HAP-1 (cell line): Measurements from ENCODE around the gene PTPRN2.

Source experiments
- DNase-seq, 2 experiments: peaks; one replicate each; pipeline ENCODE4 v3.0.0-alpha.2; 2016 to 2020; ENCODE audit warnings: low spot score in 2 of 2
- H3K27me3 ChIP-seq: fragments of 250-450 bp; sonication (Bioruptor Pico); 2 replicates; pipeline ENCODE4 v1.5.1; 2020; ENCODE audit warnings: low read depth, mild to moderate bottlenecking, moderate library complexity
- H3K36me3 ChIP-seq: fragments of 250-450 bp; sonication (Bioruptor Pico); replicated peaks from 2 replicates; pipeline ENCODE4 v1.5.1; 2020; ENCODE audit warnings: mild to moderate bottlenecking
- H3K4me1 ChIP-seq: fragments of 250-450 bp; sonication (Bioruptor Pico); 2 replicates; pipeline ENCODE4 v1.5.1; 2020; ENCODE audit warnings: mild to moderate bottlenecking
- H3K4me3 ChIP-seq: fragments of 250-450 bp; sonication (Bioruptor Pico); 2 replicates; pipeline ENCODE4 v1.5.1; 2020; ENCODE audit warnings: mild to moderate bottlenecking, moderate library complexity
- H3K9me3 ChIP-seq: fragments of 250-450 bp; sonication (Bioruptor Pico); 2 replicates; pipeline ENCODE4 v1.5.1; 2020; ENCODE audit warnings: mild to moderate bottlenecking, moderate library complexity
- in situ Hi-C: fragments of 300-500 bp; cut with MboI; formaldehyde crosslinking; loops from 3 replicates; pipeline ENCODE4 v1.14.3; 2020; ENCODE audit warnings: low sequenced_read_pairs, inconsistent platforms, mixed read lengths

PTPRN2 gene

DNA sequence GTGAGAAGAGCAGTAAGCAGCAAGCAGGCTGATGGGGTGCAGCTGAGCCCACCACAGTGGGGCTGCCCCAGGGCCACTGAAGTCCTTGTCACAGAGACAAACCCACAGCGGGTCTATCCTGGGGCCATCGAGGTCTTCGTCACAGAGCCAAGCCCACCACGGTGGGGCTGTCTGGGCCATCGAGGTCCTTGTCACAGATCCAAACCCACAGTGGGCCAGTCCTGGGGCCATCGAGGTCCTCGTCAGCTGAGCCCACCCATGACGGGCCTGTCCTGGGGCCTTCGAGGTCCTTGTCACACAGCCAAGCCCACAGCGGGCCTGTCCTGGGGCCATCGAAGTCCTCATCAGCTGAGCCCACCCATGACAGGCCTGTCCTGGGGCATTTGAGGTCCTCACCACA, 700.9 kb downstream of the PTPRN2 start:
- H3K27me3 ChIP-seq = no peaks in the 10 kb centered on the region
- H3K4me1 ChIP-seq = no peaks in the 10 kb centered on the region
- in situ Hi-C loops = no loop called here

GRCh38 chr7:157886266-157886665, 701.4 kb downstream of the PTPRN2 start:
- in situ Hi-C loops = no loop called here
- Histone ChIP-seq H3K4me3 (no peak overlapping the region), H3K4me1 (no peaks in the 10 kb centered on the region), H3K9me3 (no peaks in the 10 kb centered on the region), H3K36me3 (no peaks in the 10 kb centered on the region), H3K27me3 (no peaks in the 10 kb centered on the region)
- DNase-seq = no peak

More for the DNA sequence above, 700.9 kb downstream of the PTPRN2 start:
- no peaks in the 10 kb centered on the region for H3K9me3 ChIP-seq
- DNase-seq = no peak
- no peaks in the 10 kb centered on the region for H3K36me3 ChIP-seq
- H3K4me3 ChIP-seq = no peak overlapping the region

- Histone ChIP-seq H3K27me3 (no peaks in the 10 kb centered on the region), H3K4me3 (no peak overlapping the region), H3K36me3 (no peaks in the 10 kb centered on the region), H3K9me3 (no peaks in the 10 kb centered on the region), H3K4me1 (no peaks in the 10 kb centered on the region)
- no peak for DNase-seq
- in situ Hi-C loops = no loop called here
Measured at GRCh38 chr7:157885140-157885539, 702.5 kb downstream of the PTPRN2 start.

DNA sequence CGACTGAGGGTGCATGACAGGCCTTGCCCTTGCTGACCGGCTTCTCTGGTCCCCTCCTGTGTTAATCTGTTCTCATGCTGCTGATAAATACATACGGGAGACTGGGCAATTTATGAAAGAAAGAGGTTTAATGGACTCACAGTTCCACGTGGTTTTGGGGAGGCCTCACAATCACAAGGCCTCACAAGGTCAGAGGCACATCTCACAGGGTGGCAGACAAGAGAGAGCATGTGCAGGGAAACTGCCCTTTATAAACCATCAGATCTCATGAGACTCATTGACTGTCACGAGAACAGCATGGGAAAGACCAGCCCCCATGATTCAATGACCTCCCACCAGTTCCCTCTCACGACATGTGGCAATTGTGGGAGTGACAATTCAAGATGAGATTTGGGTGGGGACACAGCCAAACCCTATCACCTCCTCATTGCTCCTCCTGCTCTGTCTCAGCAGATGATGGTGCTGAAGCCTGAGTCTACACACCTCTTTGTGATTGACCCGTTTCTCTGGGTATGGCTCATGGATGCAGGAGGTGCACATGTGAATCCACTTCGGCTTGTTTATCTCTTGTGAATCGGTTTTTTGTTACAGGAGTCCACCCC, 703.1 kb downstream of the PTPRN2 start:
- in situ Hi-C loops = no loop called here
- DNase-seq = no peak
- Histone ChIP-seq H3K27me3 (no peaks in the 10 kb centered on the region), H3K4me3 (no peak overlapping the region), H3K36me3 (no peaks in the 10 kb centered on the region), H3K4me1 (no peaks in the 10 kb centered on the region), H3K9me3 (no peaks in the 10 kb centered on the region)

GRCh38 chr7:157881048-157881771, 706.4 kb downstream of the PTPRN2 start:
- H3K4me3 ChIP-seq = no peak overlapping the region
- in situ Hi-C loops = no loop called here
- H3K27me3 ChIP-seq = no peaks in the 10 kb centered on the region
- no peak for DNase-seq
- no peaks in the 10 kb centered on the region for H3K9me3 ChIP-seq
- no peaks in the 10 kb centered on the region for H3K4me1 ChIP-seq
- no peaks in the 10 kb centered on the region for H3K36me3 ChIP-seq

DNA sequence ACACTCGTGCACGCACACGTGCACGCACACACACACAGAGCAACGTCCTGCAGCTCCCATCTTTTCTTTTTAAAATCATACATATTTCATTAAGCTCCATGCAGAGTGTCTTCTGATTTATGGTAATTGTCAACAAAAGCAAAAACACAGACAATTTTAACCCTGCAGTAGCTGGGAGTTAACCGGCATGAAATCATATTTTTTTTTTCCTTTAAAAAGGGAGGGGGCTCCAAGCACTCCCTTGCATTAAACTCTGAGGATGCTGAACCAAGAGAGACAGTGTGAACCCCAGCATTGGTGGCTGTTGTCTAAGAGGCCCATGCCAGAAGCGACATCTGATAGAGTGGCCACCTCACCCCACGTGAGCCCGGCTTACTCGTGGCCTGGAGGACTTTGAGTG, 708.2 kb downstream of the PTPRN2 start:
- Histone ChIP-seq H3K36me3 (no peaks in the 10 kb centered on the region), H3K4me1 (no peaks in the 10 kb centered on the region), H3K4me3 (no peak overlapping the region), H3K9me3 (no peaks in the 10 kb centered on the region), H3K27me3 (no peaks in the 10 kb centered on the region)
- in situ Hi-C loops = no loop called here
- DNase-seq = no peak

GRCh38 chr7:157877298-157878090, 710.1 kb downstream of the PTPRN2 start:
- H3K9me3 ChIP-seq = no peaks in the 10 kb centered on the region
- H3K4me1 ChIP-seq = no peaks in the 10 kb centered on the region
- DNase-seq = no peak
- in situ Hi-C loops = no loop called here
- no peaks in the 10 kb centered on the region for H3K27me3 ChIP-seq
- no peaks in the 10 kb centered on the region for H3K36me3 ChIP-seq
- H3K4me3 ChIP-seq = no peak overlapping the region

DNA sequence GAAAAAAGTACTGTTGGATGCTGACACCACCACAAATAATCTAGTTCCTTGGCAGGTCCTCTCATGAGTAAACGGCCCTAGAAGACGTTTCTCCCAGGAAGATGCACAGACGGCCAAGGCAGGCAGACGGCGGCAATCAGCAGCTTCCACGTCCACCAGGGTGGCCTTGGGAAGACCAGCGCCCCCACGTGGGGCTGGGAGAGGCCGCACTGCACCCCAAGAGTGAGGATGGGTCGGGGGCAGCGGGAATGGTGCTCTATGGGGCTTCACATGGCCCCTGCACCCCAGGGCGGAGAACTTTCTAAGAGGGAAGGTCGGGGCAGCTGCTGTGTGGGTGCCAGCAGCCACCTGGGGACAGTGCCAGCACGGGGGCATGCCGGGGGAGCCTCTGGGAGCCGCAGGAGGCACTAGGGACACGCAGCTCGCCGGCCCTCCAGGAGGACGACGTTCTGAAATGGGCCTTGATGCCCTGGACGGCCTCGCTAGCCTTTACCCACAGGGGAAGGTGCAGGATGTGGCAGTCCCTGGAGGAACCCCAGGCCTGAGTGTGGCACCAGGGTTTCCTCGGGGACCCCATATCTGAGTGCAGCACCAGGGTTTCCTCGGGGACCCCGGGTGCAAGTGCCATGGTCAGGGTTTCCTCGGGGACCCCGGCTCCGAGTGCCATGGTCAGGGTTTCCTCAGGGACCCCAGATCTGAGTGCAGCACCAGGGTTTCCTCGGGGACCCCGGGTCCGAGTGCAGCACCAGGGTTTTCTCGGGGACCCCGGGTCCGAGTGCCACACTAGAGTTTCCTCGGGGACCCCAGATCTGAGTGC, 710.9 kb downstream of the PTPRN2 start:
- Histone ChIP-seq H3K36me3 (no peaks in the 10 kb centered on the region), H3K4me3 (no peak overlapping the region), H3K27me3 (no peaks in the 10 kb centered on the region), H3K9me3 (no peaks in the 10 kb centered on the region), H3K4me1 (no peaks in the 10 kb centered on the region)
- in situ Hi-C loops = no loop called here
- DNase-seq = no peak

DNA sequence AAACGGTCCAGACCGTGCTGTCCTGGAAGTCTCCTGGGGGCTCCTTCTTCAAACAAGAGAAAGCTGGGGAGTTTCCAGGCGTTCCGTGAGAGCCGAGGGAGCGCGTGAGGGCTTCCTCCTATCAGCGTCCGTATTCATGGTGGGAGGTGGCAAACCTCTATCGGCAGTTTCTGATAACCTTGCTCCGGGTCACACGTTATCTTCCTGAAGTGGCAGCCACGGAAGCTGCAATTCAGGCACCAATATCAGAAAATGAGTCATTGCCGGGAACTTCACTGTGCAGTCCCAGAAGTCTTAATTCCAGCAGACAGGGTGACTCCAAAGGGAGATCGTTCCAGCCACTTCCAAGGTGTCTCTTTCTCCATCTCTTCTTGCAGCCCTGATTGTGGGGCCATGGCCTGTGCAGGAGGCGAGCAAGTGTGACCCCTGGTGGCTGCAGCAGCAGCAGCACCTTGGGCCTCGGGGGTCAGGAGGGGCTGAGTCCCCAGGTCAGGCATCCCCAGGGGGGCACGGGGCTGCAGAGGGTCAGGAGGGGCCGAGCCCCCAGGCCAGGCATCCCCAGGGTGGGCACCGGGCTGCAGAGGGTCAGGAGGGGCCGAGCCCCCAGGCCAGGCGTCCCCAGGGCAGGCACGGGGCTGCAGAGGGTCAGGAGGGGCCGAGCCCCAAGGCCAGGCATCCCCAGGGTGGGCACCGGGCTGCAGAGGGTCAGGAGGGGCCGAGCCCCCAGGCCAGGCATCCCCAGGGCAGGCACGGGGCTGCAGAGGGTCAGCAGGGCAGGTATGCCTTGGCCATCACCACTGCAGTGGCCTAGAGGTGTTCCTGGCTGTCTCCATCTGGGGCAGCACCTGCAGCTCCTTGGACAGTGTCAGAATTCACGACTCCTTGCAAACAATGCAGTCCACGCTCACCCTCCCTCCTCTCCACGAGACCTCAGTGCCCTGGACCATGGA, 712.1 kb downstream of the PTPRN2 start:
- DNase-seq = peak in 1 of 2 experiments; percentile 53
- Histone ChIP-seq H3K4me1 (no peaks in the 10 kb centered on the region), H3K27me3 (no peaks in the 10 kb centered on the region), H3K36me3 (no peaks in the 10 kb centered on the region), H3K4me3 (no peak overlapping the region), H3K9me3 (no peaks in the 10 kb centered on the region)
- in situ Hi-C loops = no loop called here

DNA sequence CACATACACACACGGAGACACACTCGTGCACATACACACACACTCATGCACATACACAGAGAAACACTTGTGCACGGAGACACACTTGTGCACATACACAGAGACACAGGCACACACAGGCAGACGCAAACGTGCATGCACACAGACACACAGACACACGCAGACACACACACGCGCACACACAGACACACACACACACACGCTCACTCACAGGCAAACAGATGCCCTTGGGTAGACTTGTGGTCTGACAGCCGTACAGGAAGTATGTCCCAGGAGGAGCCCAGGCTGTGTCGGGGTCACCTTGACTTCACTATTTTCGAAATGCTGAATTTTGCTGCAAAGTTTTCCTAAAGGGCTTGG, 712.8 kb downstream of the PTPRN2 start:
- H3K9me3 ChIP-seq = no peaks in the 10 kb centered on the region

GRCh38 chr7:157874208-157874816, 713.3 kb downstream of the PTPRN2 start:
- H3K36me3 ChIP-seq = no peaks in the 10 kb centered on the region
- H3K27me3 ChIP-seq = no peaks in the 10 kb centered on the region
- in situ Hi-C loops = no loop called here
- DNase-seq = no peak
- no peaks in the 10 kb centered on the region for H3K9me3 ChIP-seq
- no peaks in the 10 kb centered on the region for H3K4me1 ChIP-seq
- no peak overlapping the region for H3K4me3 ChIP-seq

More for the DNA sequence above, 712.8 kb downstream of the PTPRN2 start:
- Histone ChIP-seq H3K4me3 (no peak overlapping the region), H3K4me1 (no peaks in the 10 kb centered on the region), H3K36me3 (no peaks in the 10 kb centered on the region), H3K27me3 (no peaks in the 10 kb centered on the region)
- in situ Hi-C loops = no loop called here
- no peak for DNase-seq

DNA sequence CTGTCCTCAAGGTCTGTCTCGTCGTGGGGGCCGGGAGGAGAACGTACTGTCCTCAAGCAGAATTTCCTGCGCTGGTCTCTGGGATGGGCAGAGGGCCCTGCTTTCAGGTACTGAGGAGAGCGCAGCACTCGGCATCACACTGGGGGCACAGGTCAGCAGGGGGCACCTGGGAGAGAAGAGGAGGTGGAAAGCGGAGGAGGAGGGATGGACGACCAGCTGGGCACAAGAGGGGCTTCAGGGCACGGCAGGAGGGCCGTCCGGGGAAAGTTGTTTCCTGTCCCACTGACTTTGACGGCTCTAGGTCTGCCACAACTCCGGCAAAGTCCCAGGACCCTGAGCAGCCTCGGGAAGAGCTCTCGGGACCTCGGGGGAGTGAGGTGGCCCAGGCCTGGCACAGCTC, 714.0 kb downstream of the PTPRN2 start:
- H3K9me3 ChIP-seq = no peaks in the 10 kb centered on the region
- in situ Hi-C loops = no loop called here
- no peaks in the 10 kb centered on the region for H3K36me3 ChIP-seq
- no peak for DNase-seq
- no peaks in the 10 kb centered on the region for H3K4me1 ChIP-seq
- H3K27me3 ChIP-seq = no peaks in the 10 kb centered on the region
- H3K4me3 ChIP-seq = no peak overlapping the region
